HG03066 (cell line): Measurements from ENCODE around the gene AURKA.
"Not testable (repeated sequence)": the region's sequence is repeated elsewhere in the genome, so short reads cannot be mapped to it uniquely, and the experiment has no call there.

ENCODE experiments used
- ATAC-seq: cut with Tn5 transposase; IDR thresholded peaks from one replicate; pipeline ENCODE4 v1.9.1; 2021; ENCODE audit warnings: low read depth; ENCODE audit not compliant: unreplicated experiment

Gene AURKA

DNA sequence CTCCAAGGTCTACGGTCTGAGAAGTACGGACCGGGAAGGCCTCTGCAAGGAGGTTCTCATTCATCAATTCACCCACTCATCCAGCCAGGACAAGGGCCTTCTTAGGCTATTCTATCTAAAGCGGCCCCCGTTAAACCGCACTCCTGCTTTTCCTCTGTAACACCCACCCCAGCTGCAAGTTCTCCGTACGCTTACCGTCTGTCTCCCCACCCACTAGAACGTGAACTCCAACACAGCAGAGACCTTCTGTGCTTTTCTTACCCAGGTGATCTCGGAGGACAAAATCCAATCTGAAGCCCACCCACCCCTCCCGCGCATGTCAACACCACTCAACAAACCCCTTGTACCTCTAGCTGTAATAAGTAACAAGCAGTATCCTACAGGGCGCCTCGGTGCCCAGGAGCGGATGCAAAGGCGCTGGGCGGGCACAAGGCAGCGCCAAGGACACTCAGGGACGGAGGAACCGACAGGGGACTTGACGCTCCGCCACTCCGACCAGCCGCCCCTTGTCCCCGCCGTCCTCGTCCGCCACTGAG lies 351 bp downstream of the AURKA start:
- peak; percentile 35 for ATAC-seq

- ATAC-seq = no peak
Observed at GRCh38 chr20:56391037-56391436, 978 bp downstream of the AURKA start.

DNA sequence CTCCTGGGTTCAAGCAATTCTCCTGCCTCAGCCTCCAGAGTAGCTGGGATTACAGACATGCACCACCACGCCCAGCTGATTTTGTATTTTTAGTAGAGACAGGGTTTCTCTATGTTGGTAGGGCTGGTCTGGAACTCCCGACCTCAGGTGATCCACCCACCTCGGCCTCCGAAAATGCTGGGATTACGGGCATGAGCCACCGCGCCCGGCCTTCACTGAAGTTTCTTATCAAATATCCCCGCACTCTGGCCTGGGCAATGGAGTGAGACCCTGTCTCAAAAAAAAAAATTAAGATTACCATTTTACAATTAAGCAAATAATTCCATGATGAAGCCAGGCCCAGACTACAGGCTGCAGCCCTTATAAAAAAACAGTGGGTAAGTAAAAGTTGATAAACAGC lies 1.6 kb downstream of the AURKA start:
- not testable (repeated sequence) for ATAC-seq

DNA sequence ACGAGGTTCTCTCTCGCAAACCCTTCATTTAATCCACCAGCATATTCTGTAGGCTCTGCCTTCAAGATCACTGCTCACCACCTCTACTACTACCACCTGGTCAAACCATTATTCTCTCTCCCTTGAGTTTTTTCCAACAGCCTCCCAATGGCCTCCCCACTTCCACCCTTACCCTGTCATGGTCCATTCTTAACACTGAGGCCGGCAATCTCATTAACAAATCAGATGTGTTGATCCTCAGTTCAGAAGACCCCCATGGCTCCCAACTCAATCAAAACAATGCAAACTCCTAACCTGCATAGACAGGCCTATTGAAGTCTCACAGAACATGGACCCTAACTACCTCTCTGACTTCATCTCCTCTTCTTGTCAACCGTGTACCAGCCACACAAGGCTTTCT lies 2.2 kb downstream of the AURKA start:
- no peak for ATAC-seq

DNA sequence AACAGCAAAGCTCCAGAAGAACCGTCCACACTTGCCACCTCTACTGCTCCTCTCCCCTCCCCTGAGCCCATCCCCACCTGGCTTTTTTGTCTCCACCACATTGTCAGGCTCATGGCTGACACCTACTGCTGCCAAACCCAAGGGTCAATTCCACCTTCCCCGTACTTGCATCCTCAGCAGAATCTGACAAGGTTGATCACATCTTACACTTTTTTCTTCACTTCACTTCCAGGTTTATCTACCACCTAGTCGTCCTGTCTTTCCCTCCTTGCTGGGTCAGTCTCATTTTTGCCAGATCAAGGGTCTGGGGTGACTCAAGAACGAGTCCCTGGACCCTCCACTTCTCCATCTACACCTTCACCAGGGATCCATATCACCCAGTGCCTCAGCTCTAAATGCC lies 3.1 kb downstream of the AURKA start:
- ATAC-seq = no peak

GRCh38 chr20:56386219-56386618 lies 5.8 kb downstream of the AURKA start:
- ATAC-seq = no peak

DNA sequence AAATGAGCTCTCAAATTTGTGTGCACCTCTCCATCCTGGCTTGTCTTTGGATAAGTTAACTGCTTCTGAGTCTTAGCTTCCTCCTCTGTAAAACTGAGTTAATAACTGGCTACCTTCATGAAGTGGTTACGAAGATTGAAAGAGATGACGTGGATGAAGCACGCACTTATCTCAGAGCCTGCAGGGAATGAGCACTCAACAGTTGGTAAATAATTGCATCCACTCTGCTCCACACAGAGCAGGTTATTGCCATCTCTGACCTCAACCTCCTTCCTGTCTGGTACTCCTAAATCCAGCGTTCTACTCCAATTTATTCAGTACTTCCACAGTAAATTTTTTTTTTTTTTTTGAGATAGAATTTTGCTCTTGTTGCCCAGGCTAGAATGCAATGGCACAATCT lies 6.9 kb downstream of the AURKA start:
- no peak for ATAC-seq

DNA sequence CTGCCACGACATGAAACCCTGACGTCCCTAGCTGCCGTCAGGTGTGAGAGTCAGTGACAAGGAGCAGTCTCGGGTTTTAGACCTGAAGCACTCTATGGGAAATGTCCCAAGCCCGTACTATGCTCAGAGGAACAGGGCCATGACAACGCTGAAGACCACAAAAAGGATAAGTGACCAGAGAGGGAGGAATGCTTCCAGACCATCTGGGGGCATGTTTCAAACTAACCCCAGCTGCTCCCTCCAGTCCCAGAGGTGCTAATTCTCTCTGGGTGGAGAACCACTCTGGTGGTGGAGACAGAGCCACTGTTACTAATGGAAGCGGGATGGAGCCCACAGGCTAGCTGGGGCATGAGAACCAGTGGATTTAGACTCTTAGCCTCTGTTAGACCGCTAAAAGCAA lies 8.7 kb downstream of the AURKA start:
- ATAC-seq = no peak

GRCh38 chr20:56382696-56383095 lies 9.3 kb downstream of the AURKA start:
- ATAC-seq = no peak

- no peak for ATAC-seq
Observed at GRCh38 chr20:56381501-56381900, 10.5 kb downstream of the AURKA start.

GRCh38 chr20:56380375-56380774 lies 11.6 kb downstream of the AURKA start:
- no peak for ATAC-seq

GRCh38 chr20:56378386-56378785 lies 13.6 kb downstream of the AURKA start:
- no peak for ATAC-seq

GRCh38 chr20:56376331-56376730 lies 15.7 kb downstream of the AURKA start:
- no peak for ATAC-seq

GRCh38 chr20:56373942-56374341 lies 18.1 kb downstream of the AURKA start:
- ATAC-seq = no peak

- ATAC-seq = no peak
Observed at GRCh38 chr20:56372850-56373249, 19.2 kb downstream of the AURKA start.

DNA sequence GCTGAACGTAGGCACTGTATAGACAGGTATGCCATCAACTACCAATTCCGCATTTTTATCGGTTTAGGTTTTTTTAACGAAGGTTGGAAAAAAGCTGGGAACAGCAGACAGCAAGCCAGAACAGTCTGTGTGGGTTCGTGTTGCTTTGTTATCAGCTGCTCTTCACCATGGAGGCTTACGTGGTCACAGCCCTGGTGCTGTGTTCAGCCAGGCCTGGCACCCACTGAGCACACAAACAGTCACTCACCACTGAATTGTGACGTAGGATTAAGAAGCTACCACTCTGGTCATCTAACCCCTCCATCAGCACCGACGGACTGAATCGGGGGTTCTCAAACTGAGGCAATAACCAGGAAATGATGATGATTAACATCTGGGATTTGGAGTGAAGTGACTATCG lies 20.0 kb downstream of the AURKA start:
- ATAC-seq = no peak

DNA sequence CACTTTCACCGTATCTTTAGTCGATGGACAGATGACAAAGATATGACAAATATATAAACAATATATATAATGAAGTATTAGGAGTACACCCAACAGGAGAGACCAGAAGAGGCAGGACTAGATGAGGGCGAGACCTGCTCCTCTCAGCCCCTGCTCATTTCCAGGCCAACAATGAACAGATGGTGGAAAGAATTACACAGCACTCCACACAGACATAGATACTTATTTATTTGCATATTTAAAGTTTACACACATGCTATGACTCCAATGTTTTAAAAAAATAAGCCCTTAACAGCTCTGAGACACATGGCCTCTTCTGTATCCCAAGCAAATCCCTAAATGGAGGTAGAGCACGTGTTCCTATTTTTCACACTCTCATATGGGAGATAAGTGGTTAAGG lies 22.8 kb downstream of the AURKA start:
- no peak for ATAC-seq

DNA sequence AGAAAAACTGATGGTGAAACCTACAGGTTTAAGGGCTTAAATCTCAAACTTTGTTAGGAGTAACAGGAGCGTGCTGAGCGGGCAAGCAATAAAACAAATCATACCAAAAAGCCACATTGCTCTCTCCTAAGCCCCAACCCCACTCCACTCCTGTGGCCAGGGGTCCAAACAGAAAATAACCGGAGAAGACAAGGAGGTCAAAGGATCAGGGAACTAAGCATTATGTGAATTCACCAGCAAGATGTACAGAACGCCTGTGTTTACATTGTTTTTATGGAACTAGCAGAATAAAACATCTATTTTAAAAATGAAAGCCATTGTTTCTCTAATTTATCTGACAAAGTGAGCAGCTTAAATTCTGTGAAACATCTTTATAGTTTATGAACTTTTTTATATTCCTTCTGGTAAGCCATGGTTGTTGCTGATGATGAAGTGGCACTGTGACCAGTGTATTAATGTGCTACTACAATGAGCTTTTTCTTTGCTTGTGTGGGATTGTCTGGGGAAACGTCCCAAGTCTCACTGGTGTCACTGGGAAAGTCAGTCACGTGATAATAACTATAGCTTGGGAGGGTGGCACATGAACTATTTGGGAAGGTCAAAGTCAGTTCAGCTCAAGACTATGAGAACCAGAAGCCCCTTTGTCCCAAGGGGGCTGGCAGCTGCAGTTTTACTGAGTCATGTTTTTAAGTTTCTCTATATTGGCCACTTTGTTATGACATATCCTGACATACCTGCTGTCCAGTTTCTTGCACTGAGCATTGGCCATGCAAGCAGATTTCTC lies 23.5 kb downstream of the AURKA start:
- no peak for ATAC-seq

GRCh38 chr20:56363491-56363890 lies 28.5 kb downstream of the AURKA start:
- no peak for ATAC-seq

DNA sequence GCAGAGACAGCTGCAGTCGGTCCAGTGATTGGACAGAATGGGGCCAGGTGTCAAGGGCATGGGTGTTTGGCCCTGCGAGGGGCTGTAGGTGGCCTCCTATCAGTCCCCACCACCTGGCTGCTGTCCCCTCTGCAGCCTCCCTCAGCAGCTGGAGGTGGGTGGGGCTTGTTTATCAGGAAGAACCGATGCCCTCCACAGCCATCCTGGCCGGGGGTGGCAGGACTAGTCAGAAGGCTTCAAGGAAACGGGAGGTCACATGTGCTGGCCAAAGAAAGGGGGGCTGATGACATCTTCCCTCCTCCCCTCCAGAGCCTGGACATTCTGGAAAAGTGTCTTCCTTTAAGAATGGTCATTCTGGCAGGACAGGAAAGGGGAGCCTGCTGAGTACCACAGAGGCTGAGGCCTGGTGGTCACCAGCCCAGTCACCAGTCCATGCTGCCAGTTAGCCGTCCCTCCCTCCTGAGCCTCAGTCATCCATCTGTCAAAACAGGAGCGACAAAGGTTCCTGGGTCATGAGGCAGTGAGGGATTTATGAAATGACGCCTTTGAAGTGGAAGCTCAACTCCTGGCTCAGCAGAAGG lies 29.1 kb downstream of the AURKA start:
- ATAC-seq = no peak

GRCh38 chr20:56361900-56362299 lies 30.1 kb downstream of the AURKA start:
- no peak for ATAC-seq

- ATAC-seq = no peak
Observed at GRCh38 chr20:56360908-56361205, 31.2 kb downstream of the AURKA start.
